ENCODE measurements around the gene PNMA6F.
"Not testable (repeated sequence)": the region's sequence is repeated elsewhere in the genome, so short reads cannot be mapped to it uniquely, and the experiment has no call there.

The PNMA6F gene

GRCh38 chrX:153334654-153335295 lies 13.2 kb upstream of the PNMA6F start:
- DNase-seq = no peak

GRCh38 chrX:153333821-153334653 lies 12.5 kb upstream of the PNMA6F start, which contains the start of gene ZNF275:
TSS of gene ZNF275 (plus strand) at chrX:153334153. CDS start at chrX:153336680, 2,527 bp downstream.
- peak; percentile 90 for DNase-seq

- no peak for DNase-seq
These were observed 11.7 kb upstream of the PNMA6F start for GRCh38 chrX:153333266-153333665.

DNA sequence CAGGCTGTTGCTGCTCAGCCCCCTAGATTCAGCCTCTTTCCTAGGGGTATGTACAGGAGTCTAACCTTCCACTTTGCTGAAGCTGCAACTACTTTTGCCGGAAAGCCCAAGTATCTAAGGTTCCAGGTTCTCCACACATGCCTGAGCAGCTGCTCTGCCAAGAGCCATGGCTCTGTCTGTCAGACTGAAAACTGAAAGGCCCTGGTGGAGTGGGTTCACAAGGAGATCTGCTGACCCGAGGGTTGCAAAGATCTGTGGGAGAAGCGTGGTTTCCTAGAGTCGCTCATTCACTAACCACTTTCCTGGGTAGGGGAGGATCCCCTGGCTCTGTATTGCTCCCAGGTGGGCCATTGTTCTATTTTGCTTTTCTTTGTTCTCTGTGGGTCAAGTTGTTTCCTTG lies 6.0 kb upstream of the PNMA6F start:
- DNase-seq = no peak

- DNase-seq = no peak
These were observed 897 bp downstream of the PNMA6F start for GRCh38 chrX:153320555-153321184.

GRCh38 chrX:153320047-153320443 lies 1.5 kb downstream of the PNMA6F start:
- DNase-seq = not testable (repeated sequence)

DNA sequence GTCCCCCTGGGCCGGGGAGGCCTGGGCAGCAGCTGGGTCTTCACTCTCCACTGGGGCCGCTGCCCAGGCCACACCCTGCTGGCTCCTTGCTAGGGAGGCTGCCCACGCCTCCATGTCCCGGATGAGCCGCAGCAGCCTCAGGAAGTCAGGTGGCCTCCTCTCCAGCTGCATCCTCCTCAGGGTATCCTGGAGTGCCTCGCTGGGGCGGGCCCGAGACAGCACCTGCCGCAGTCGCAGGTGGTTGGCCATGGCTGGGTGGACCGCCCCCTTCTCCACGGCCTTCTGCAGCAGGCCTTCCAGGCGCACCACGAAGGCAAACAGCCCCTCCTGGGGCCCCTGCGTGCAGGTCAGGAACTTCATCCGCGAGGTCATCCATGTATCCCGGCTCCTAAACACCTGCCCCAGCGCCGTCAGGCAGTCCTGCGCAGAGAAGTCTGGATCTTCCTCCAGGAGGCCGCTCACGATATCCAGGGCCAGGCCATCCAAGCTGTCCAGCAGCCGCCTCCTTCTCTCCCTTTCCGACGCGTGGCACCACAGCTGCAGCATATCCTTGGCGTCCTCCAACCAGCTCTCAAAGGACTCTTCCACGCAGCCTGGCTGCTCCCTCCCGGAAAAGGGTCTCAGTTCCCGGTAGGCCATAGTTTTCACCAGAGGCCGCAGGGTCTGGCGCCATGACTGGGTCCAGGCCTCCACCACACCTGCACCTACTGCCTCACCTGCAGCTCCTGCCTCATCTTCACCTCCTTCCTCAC lies 2.1 kb downstream of the PNMA6F start:
- no peak for DNase-seq

- DNase-seq = no peak
These were observed 2.8 kb downstream of the PNMA6F start for GRCh38 chrX:153318811-153319210.

DNA sequence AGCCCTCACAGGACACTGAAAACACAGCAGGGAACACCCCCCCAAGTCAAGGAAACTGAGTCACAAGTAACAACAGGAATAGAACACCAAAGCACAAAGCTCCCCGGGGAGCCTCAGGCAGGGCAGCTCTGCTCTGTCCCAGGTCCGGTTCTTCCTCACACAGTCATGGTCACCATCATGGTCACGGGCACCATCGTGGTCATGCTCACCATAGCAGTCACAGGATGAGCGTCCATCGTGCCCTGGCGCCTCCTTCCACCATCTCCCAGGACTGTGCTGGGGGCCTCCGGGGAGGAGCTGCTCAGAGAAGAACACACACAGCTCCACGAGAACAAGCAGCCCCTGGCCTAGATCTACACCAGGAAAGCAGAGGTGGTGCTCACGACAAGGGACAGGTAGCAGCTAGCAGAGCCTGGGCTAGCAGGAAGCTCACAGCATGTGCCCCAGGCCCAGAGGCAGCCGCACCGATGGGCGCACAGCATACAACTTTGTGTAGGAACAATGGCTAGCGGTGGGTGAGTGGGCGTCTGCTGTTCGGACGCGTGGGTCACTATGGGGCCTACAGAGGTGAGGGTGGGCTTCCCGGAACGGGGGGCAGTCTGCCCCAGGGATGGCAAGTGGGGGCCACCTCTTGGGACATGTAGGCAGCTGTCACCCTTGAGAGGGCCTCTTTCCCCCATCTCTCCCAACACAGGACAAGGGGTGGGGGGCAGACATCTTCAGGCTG lies 3.4 kb downstream of the PNMA6F start:
- DNase-seq = no peak

DNA sequence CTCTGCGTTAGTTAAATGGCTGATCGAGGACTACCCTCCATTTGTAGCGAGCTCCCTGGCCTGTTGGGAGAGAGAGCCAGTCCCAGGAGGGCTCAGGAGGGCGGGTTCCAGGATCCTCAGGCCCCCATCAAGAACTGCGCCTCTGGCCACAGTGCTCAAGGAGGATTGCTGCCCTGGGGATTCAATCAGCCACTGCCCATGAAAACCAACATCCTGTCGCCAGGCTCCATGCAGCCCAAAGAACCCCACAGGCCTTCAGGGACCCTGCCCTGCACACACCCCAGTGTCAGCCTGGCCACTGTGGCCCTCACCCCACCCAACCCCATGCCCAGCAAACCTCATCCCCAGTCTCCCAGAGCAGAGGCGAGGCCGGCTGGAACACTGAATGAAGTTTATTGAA lies 4.3 kb downstream of the PNMA6F start:
- no peak for DNase-seq

DNA sequence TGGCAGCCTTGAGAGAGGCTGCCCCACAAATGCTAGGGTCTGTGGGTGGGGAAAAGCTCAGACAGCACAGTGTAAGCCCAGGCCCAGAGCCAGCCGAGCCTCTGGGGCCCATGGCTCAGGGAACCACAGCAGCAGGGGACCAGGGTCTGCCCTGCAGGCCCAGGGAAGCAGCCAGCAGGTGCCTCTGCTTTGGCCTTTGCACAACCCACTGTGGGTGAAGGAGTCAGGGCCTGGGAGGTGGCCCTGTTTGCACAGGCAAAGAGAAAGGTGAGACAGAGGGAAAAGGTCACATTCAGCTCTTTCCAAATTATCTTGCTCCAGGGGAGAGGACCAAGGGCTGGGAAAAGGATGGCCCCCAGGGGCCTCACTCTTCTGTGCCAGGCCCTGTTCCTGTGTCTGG lies 8.7 kb downstream of the PNMA6F start:
- DNase-seq = no peak

- DNase-seq = no peak
These were observed 9.5 kb downstream of the PNMA6F start for GRCh38 chrX:153312041-153312440.

DNA sequence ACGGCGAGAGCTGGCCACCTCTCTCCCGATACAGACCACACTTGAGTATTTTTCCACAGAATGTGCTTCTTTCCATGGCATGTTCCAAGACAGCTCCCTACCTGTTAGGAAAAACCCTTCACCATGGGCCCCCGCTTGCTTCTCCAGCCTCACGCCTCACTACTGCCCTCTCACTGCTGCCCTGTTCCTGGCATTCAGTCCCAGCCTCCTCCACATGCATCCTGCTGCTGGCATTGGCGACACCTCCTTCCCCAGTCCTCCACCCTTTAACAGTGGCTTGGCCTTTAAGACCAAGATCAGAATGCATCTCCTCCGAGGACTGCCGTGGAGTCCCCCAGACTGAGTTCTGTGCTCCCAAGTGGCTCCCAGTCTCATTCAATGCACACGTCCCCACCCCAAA lies 10.7 kb downstream of the PNMA6F start:
- no peak for DNase-seq

DNA sequence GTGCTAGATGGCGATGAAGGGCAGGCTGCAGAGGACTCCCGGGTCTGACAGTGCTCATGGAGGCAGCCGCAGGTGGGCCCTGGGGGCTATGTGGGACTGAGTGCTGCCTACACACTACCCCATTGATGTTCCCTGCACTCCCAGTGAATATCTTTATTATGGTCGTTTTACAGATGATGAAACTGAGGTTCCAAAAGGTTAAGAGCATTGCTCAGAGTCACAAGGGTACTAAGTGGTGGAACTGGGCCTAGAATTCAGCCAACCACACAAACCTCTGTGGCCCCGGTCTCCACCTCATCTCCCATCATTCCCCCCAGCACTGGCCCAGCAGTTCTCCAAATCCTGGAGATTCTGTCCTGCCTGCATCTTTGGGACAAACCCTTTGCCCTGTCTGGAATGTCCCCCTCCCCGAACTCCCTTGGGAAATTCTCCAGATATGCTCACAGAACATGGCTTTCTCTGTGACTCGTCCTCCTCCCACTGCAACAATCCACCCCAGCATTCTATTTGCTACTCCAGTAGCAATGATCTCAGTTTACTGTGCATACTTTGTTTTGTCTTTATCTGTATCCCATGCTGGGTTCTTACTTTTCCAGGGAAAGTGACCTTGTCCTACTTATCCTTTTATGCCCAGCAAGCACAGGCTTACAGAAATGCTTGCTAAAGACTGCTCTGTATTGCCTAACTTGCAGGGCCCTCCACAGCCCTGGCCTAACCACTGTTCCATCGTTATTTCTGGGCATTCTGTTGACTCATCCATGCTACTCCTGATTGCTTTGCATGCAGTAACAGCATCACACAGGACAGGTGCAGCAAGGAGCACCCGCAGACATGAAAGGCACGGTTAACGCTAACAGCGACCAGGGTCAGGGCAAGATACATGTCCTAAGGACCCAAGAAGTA lies 14.0 kb downstream of the PNMA6F start:
- DNase-seq = no peak

DNA sequence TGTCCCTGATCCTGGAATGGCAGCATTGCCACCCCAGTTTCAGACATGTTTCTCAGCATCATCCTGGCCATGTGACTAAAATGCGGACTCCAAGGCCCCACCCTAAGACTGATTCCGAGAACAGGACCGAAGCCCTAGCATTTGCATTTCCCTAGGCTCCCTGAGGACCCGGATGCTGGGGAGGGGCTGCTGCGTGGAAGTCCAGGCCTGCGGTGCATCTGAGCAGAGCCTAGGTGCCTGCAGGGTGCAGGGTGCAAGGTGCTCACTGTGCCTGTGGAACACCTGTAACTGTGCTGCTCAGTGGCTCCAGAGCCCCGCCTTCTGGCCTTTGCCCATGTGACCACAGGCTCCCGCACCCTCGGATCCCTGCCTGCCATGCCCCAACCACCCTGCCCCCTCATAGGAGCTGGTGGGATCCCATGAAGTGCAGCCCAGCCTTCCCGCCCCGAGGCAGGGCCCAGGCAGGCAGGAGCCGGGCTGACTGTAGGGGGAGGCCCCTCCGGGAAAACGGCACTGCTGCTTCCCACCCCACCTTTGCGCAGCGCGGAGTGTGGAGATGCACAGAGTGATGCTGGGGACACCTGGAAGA lies 14.9 kb downstream of the PNMA6F start:
- no peak for DNase-seq

DNA sequence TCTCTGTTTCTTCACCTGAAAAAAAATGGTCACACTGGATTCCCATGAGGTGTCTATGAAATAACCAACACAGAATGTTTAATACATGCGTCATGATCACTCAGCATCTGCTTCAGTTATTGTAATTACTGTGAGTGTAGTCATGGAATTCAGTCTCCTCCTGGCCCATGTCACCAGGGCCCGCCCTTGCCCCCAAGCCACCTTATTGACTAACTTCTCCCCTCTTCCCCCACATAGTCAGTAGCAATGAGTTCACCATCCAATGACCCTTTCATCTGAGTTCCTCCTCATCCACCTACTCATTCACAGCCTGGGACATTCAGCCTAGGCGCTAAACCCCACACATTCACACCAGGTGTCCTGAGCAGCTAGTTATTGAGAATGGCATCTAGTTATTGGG lies 15.6 kb downstream of the PNMA6F start:
- DNase-seq = no peak

GRCh38 chrX:153304988-153305736 lies 16.4 kb downstream of the PNMA6F start:
- no peak for DNase-seq

DNA sequence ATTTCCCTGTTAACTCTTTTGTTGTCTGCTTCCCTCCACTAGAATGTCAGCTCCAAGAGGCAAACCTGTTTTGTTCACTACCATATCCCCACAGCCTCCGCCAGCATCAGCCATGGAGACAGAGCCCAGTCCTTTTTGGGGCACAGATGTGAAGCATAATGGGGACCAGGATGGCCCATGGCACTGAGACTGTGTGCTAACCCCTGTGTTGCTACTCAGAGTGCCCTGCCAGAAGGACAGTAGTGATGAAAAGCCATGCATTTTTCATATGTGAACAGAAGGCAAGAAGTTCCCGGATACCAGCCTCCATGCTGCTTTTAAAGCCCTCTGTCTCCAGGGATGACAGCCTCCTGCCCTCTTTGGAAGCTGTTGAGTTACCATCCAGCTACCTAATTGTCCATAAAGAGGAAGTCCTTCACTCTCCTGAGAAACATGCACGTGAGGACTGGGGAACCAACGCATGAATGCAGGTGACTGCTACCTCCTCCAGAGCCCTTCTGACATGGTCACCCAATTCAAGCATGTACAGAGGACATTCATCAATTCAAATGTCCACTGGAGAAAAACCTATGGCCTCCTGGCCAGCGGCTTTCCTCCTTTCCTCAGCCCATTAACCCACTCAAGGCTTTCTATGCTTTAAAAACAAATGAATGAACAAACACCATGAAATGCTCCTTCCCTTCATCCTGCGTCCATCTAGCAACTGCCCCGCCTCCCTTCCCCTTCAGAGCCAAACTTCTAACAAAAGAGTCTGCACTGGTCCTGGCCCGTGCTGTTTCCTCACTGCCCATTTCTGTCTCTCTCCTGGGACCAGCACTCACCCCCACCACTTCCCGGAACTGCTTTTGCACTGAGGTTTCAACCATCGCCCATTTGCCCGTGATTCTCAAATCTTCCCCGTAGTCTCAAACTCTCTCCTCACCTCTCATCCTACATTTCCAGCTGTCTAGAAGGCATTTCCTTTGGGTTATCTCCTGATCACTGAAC lies 18.0 kb downstream of the PNMA6F start:
- DNase-seq = no peak

GRCh38 chrX:153302796-153303195 lies 18.8 kb downstream of the PNMA6F start:
- DNase-seq = no peak

Measured in hematopoietic multipotent progenitor cell treated with erythropoietin and hydrocortisone succinate and interleukin-3 and kit ligand, for 6 days (in vitro differentiated cells).